Liver (tissue), 9 donors: Measurements from ENCODE around the gene ZDHHC24. TPM values are rescaled to one million over a fixed set of nuclear protein-coding genes. Genes with fewer than 3 reads are reported as not detected.

Source experiments
- DNase-seq: peaks from one replicate; pipeline ENCODE4 v3.0.0-alpha.2; 2017; ENCODE audit warnings: low spot score
- H3K27ac ChIP-seq, 2 donors: one replicate each; pipeline ENCODE4 v1.7.0; 2013; ENCODE audit warnings: inconsistent platforms in 2 of 2, low read length in 2 of 2, control low read depth in 1 of 2, low read depth in 1 of 2, mild to moderate bottlenecking in 1 of 2
- H3K27me3 ChIP-seq, 4 donors: one replicate each; pipeline versions ENCODE4 v1.6.1 to v1.7.0; 2013; ENCODE audit warnings: low read length in 3 of 4, inconsistent platforms in 1 of 4, mild to moderate bottlenecking in 1 of 4, moderate library complexity in 1 of 4; ENCODE audit not compliant: control insufficient read depth in 4 of 4, insufficient read depth in 4 of 4
- H3K36me3 ChIP-seq, 4 donors: one replicate each; pipeline versions ENCODE4 v1.6.1 to v1.7.0; 2013; ENCODE audit warnings: low read length in 3 of 4, mild to moderate bottlenecking in 3 of 4, low read depth in 1 of 4, moderate library complexity in 1 of 4; ENCODE audit not compliant: control insufficient read depth in 4 of 4, insufficient read depth in 3 of 4
- H3K4me1 ChIP-seq, 4 donors: one replicate each; pipeline versions ENCODE4 v1.6.1 to v1.7.0; 2013; ENCODE audit warnings: low read length in 3 of 4, mild to moderate bottlenecking in 3 of 4, moderate library complexity in 1 of 4; ENCODE audit not compliant: control insufficient read depth in 4 of 4, insufficient read depth in 4 of 4
- H3K4me3 ChIP-seq, 3 donors: one replicate each; pipeline versions ENCODE4 v1.6.1 to v1.7.0; 2013; ENCODE audit warnings: low read length in 3 of 3, control low read depth in 1 of 3, low read depth in 1 of 3, mild to moderate bottlenecking in 1 of 3
- H3K9ac ChIP-seq, 2 donors: one replicate each; pipeline ENCODE4 v1.7.0; 2013; ENCODE audit warnings: low read length in 2 of 2, mild to moderate bottlenecking in 2 of 2, moderate library complexity in 2 of 2, control low read depth in 1 of 2, low read depth in 1 of 2
- H3K9me3 ChIP-seq, 4 donors: one replicate each; pipeline versions ENCODE4 v1.6.1 to v1.7.0; 2013; ENCODE audit warnings: low read length in 3 of 4; ENCODE audit not compliant: control insufficient read depth in 4 of 4
- FOXA1 ChIP-seq: IDR thresholded peaks from 2 replicates; pipeline ENCODE4 v1.6.1; 2016; ENCODE audit warnings: antibody characterized with exemption
- FOXA2 ChIP-seq: IDR thresholded peaks from 2 replicates; pipeline ENCODE4 v1.6.1; 2016; ENCODE audit warnings: antibody characterized with exemption
- GABPA ChIP-seq, 2 donors: IDR thresholded peaks in 1 of 2; conservative IDR thresholded peaks in 1 of 2; 2 replicates each; pipeline ENCODE4 v1.6.1; 2016; ENCODE audit warnings: antibody characterized with exemption in 2 of 2, mild to moderate bottlenecking in 1 of 2, moderate library complexity in 1 of 2
- HNF4A ChIP-seq, 2 donors: conservative IDR thresholded peaks; 2 replicates each; pipeline ENCODE4 v1.6.1; 2016; ENCODE audit warnings: antibody characterized with exemption in 2 of 2, mild to moderate bottlenecking in 2 of 2
- HNF4G ChIP-seq: IDR thresholded peaks from 2 replicates; pipeline ENCODE4 v1.6.1; 2016; ENCODE audit warnings: antibody characterized with exemption
- MAX ChIP-seq: IDR thresholded peaks from 2 replicates; pipeline ENCODE4 v1.6.1; 2016; ENCODE audit warnings: antibody characterized with exemption
- RAD21 ChIP-seq, 2 donors: IDR thresholded peaks; 2 replicates each; pipeline ENCODE4 v1.6.1; 2016; ENCODE audit warnings: antibody characterized with exemption in 2 of 2, mild to moderate bottlenecking in 2 of 2
- REST ChIP-seq: IDR thresholded peaks from 2 replicates; pipeline ENCODE4 v1.6.1; 2016; ENCODE audit warnings: antibody characterized with exemption, mild to moderate bottlenecking
- RXRA ChIP-seq, 2 donors: IDR thresholded peaks; 2 replicates each; pipeline ENCODE4 v1.6.1; 2017 to 2018; ENCODE audit warnings: antibody characterized with exemption in 2 of 2, mild to moderate bottlenecking in 1 of 2
- SP1 ChIP-seq: IDR thresholded peaks from 2 replicates; pipeline ENCODE4 v1.6.1; 2018; ENCODE audit warnings: antibody characterized with exemption, mild to moderate bottlenecking
- YY1 ChIP-seq: IDR thresholded peaks from 2 replicates; pipeline ENCODE4 v1.6.1; 2016; ENCODE audit warnings: antibody characterized with exemption, mild to moderate bottlenecking
- WGBS: extraction: QIAGEN DNeasy Blood & Tissue Kit; methylation state at CpG from one replicate; pipeline ENCODE4 v1.1.7; 2013; 5-methylcytosine and 5-hydroxymethylcytosine counted together
- polyA plus RNA-seq, 2 donors: library from polyadenylated mRNA; stranded (reverse) in 1 of 2; unstranded in 1 of 2; fragments of 200-250 nt in 1 of 2; fragments of >200 nt in 1 of 2; fragmentation: Nextera tagmentation in 1 of 2; extraction: Ambion mirVana in 1 of 2; gene quantifications; one replicate each; pipeline versions ENCODE4 v1.2.1 to v1.2.3, GENCODE V29; 2013 to 2015
- total RNA-seq, 2 donors: library from RNA; depleted of rRNA; stranded (reverse); fragments of >200 nt; gene quantifications; one replicate each; pipeline ENCODE4 v1.2.3, GENCODE V29; 2014
- TF ChIP-seq, protein P1 (sequence below): IDR thresholded peaks from 2 replicates; pipeline ENCODE4 v1.6.1; 2016; ENCODE audit warnings: antibody characterized with exemption
- TF ChIP-seq, protein P2 (sequence below): fragments of 150-350 bp; IDR thresholded peaks from 2 replicates; pipeline ENCODE4 v1.5.1; 2017; ENCODE audit warnings: improper control_type of control experiment, low read depth, low read length; ENCODE audit not compliant: missing input control
- donor health status: healthy.
- donor health status: healthy.
- donor health status: healthy.
- donor health status: healthy.
- donor health status: healthy.

Gene ZDHHC24
- 1 to 10 TPM; 5.1 to 6.4 TPM for total RNA-seq
- polyA plus RNA-seq: 1 to 10 TPM; 4.1 to 5.2 TPM

DNA sequence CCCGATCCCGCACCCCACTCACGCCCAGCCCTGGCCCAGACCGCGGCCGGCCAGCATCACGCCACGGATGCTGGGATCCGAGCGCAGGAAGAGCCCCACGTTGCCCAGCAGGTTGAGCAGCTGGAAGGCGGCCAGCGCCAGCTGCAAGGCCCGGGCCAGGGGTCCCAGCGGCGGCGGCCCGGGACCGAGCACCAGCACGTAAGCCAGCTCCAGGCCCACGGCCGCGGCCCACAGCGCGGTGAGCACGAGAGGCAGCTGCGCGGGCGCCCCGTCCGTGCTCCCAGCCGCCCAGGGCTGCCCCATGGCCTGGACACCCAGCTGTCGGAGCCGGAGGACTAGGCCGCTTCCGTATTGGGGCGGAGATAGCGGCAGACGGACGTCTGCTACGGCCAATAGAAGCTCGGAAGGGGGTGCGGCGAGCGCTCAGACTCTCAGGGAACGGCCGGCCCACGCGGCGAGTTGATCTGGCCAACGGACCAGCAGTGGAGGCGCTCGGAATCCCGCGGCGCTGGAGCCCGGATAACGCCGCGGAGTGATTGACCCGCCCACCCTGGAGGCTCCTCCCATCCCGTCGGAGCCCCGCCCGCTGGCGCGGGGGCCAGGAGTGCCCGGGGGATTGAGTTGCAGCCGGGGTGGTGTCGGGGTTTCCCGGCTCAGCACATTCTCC, at the start of gene ZDHHC24:
TSS of gene ZDHHC24 (minus strand) at position 348 of the 667 bp plus-strand sequence. CDS start at position 303, 45 bp downstream.
- H3K36me3 ChIP-seq: peaks cover 0 to 12% (median 4%) of the 10 kb centered on the region in 4 donors
- H3K27me3 ChIP-seq: no peaks in the 10 kb centered on the region
- H3K9me3 ChIP-seq: no peaks in the 10 kb centered on the region
- DNase-seq: peak; percentile 94
- peak in 1 of 2 donors; percentile 75 for TF ChIP-seq GABPA (IDR thresholded peaks at IDR 0.05 in 1 of 2, conservative IDR thresholded peaks at IDR 0.05 in 1 of 2)
- peak; percentile 77 for TF ChIP-seq SP1
- TF ChIP-seq, protein P1, sequence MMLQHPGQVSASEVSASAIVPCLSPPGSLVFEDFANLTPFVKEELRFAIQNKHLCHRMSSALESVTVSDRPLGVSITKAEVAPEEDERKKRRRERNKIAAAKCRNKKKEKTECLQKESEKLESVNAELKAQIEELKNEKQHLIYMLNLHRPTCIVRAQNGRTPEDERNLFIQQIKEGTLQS: no peak
- peak; percentile 50 for TF ChIP-seq REST
- TF ChIP-seq, protein P2, sequence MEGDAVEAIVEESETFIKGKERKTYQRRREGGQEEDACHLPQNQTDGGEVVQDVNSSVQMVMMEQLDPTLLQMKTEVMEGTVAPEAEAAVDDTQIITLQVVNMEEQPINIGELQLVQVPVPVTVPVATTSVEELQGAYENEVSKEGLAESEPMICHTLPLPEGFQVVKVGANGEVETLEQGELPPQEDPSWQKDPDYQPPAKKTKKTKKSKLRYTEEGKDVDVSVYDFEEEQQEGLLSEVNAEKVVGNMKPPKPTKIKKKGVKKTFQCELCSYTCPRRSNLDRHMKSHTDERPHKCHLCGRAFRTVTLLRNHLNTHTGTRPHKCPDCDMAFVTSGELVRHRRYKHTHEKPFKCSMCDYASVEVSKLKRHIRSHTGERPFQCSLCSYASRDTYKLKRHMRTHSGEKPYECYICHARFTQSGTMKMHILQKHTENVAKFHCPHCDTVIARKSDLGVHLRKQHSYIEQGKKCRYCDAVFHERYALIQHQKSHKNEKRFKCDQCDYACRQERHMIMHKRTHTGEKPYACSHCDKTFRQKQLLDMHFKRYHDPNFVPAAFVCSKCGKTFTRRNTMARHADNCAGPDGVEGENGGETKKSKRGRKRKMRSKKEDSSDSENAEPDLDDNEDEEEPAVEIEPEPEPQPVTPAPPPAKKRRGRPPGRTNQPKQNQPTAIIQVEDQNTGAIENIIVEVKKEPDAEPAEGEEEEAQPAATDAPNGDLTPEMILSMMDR: no peak
- peak; percentile 64 for TF ChIP-seq MAX
- TF ChIP-seq RAD21 (IDR thresholded peaks at IDR 0.05): peak in 1 of 2 donors; percentile 26
- TF ChIP-seq YY1: peak; percentile 50
- peak in 1 of 2 donors; percentile 7 for TF ChIP-seq HNF4A (conservative IDR thresholded peaks at IDR 0.05)
- H3K9ac ChIP-seq: peak within 1 kb of the TSS; percentile 68 to 74
- peak within 1 kb of the TSS; percentile 24 to 50 for H3K27ac ChIP-seq
- WGBS: under 1% methylated on average over 71 of the region's 71 CpGs
- peaks cover 5 to 12% (median 8%) of the 10 kb centered on the region in 4 donors for H3K4me1 ChIP-seq
- peak within 1 kb of the TSS; percentile 60 to 84 (median 70) for H3K4me3 ChIP-seq

DNA sequence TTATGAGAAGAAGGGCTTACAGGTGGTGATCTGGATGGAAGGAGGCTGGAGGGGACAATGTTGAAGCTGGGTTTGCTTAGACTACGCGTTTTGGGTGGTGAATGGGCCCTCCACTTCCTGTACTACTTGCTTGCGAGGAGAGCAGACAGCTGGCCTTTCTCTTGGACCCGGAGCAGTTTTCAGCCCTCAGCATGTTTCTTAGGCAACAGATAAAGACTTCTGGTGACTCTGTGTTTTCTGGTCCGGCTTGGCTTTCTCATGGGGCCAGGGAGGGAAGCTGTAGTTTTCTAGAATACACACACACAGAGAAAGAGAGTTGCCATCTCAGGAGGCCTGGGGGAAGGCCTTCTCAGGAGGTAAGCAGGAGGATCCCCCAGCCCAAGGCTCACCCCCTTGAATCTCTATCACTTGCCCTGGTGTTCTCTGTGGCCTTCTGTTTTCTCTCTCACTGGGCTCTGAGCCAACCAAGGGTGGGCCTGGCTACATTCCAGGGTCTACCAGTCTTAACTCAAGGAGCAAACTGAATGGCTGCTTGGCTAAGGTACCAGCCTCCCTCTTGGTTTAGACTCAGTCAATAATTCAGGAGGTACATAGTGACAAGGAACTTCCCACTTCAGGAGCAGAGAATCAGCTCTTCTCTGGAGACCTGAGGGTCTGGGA, 49.5 kb upstream of the ZDHHC24 start:
- Histone ChIP-seq H3K4me1 (peaks cover 20 to 54% (median 39%) of the 10 kb centered on the region in 4 donors), H3K27me3 (no peaks in the 10 kb centered on the region), H3K4me3 (no peak overlapping the region), H3K27ac (peak overlapping the region in 1 of 2 donors; percentile 14), H3K9me3 (no peaks in the 10 kb centered on the region), H3K36me3 (no peaks in the 10 kb centered on the region), H3K9ac (no peak overlapping the region)
- TF ChIP-seq FOXA1 (no peak), RXRA (IDR thresholded peaks at IDR 0.05) (no peak), GABPA (IDR thresholded peaks at IDR 0.05 in 1 of 2, conservative IDR thresholded peaks at IDR 0.05 in 1 of 2) (no peak), HNF4G (no peak), RAD21 (IDR thresholded peaks at IDR 0.05) (no peak), FOXA2 (no peak), SP1 (no peak)
- TF ChIP-seq, protein P1: no peak
- TF ChIP-seq, protein P2: no peak
- 68% methylated on average over 5 of the region's 5 CpGs for WGBS
- DNase-seq: peak; percentile 81
